SK-N-SH (cell line): ENCODE results near the gene TSHZ2. TPM values are rescaled to one million over a fixed set of nuclear protein-coding genes. Genes with fewer than 3 reads are reported as not detected.

Experiments used
- CTCF ChIA-PET: fragments of 300-600, 350-600 bp; formaldehyde crosslinking; extraction: SDS; loops from one replicate; lab custom pipeline; 2021; lab: Yijun Ruan, JAX
- POLR2A ChIA-PET: fragments of 350-600 bp; sonication (Branson Sonifier 250); formaldehyde crosslinking; extraction: SDS; loops from one replicate; lab custom pipeline; 2020; ENCODE audit warnings: antibody characterized with exemption, inconsistent platforms; lab: Yijun Ruan, JAX
- DNase-seq: peaks from one replicate; pipeline ENCODE4 v3.0.0; 2012
- H2AFZ ChIP-seq: fragments of 200-600 bp; sonication (generic); 2 replicates; pipeline ENCODE4 v1.8.1; 2016; ENCODE audit warnings: antibody characterized with exemption, mild to moderate bottlenecking, low read depth
- H3F3A ChIP-seq: fragments of 200-600 bp; sonication (generic); replicated peaks from 2 replicates; pipeline ENCODE3; 2016; ENCODE audit warnings: antibody characterized with exemption, mild to moderate bottlenecking; ENCODE audit not compliant: insufficient read depth
- H3K27ac ChIP-seq, 2 experiments: fragments of 200-500 bp in 1 of 2; fragments of 200-600 bp in 1 of 2; sonication (Bioruptor generic) in 1 of 2; sonication (generic), shearing (Covaris generic) in 1 of 2; 2 replicates each; pipeline versions ENCODE4 v1.5.1 to v1.6.1; 2014 to 2016; ENCODE audit warnings: low read depth in 2 of 2, inconsistent platforms in 1 of 2, low read length in 1 of 2, mild to moderate bottlenecking in 1 of 2, mixed read lengths in 1 of 2
- H3K27me3 ChIP-seq: fragments of 200-600 bp; sonication (generic), shearing (Covaris generic); 2 replicates; pipeline ENCODE4 v1.6.1; 2016; ENCODE audit warnings: mixed run types; ENCODE audit not compliant: insufficient read depth
- H3K36me3 ChIP-seq, 2 experiments: fragments of 200-500 bp in 1 of 2; fragments of 200-600 bp in 1 of 2; sonication (Bioruptor generic) in 1 of 2; sonication (generic) in 1 of 2; replicated peaks in 1 of 2; 2 replicates each; pipeline versions ENCODE3 to v1.5.1; 2014 to 2016; ENCODE audit warnings: low read length in 1 of 2, mild to moderate bottlenecking in 1 of 2; ENCODE audit not compliant: insufficient read depth in 2 of 2, control insufficient read depth in 1 of 2
- H3K4me1 ChIP-seq, 2 experiments: fragments of 200-500 bp in 1 of 2; fragments of 200-600 bp in 1 of 2; sonication (Bioruptor generic) in 1 of 2; sonication (generic), shearing (Covaris generic) in 1 of 2; 2 replicates each; pipeline versions ENCODE4 v1.5.1 to v1.6.1; 2014 to 2016; ENCODE audit warnings: low read depth in 1 of 2, low read length in 1 of 2, mixed run types in 1 of 2; ENCODE audit not compliant: insufficient read depth in 2 of 2, control insufficient read depth in 1 of 2
- H3K4me2 ChIP-seq: fragments of 200-600 bp; sonication (generic), shearing (Covaris generic); 2 replicates; pipeline ENCODE4 v1.6.1; 2017; ENCODE audit warnings: mixed run types
- H3K4me3 ChIP-seq, 2 experiments: fragments of 200-500 bp in 1 of 2; fragments of 200-600 bp in 1 of 2; sonication (Bioruptor generic) in 1 of 2; sonication (generic), shearing (Covaris generic) in 1 of 2; 2 replicates each; pipeline versions ENCODE4 v1.5.1 to v1.8.1; 2014 to 2016; ENCODE audit warnings: low read depth in 2 of 2, inconsistent platforms in 1 of 2, low read length in 1 of 2, mild to moderate bottlenecking in 1 of 2, mixed read lengths in 1 of 2, moderate library complexity in 1 of 2
- H3K79me2 ChIP-seq: fragments of 200-600 bp; sonication (generic); 2 replicates; pipeline ENCODE4 v1.8.1; 2017; ENCODE audit warnings: mild to moderate bottlenecking; ENCODE audit not compliant: insufficient read depth
- H3K9ac ChIP-seq: fragments of 200-600 bp; sonication (generic); 2 replicates; pipeline ENCODE4 v1.6.1; 2017; ENCODE audit warnings: mixed run types
- H3K9me2 ChIP-seq: fragments of 200-600 bp; sonication (generic); 2 replicates; pipeline ENCODE4 v1.6.1; 2017; ENCODE audit warnings: mixed run types
- H3K9me3 ChIP-seq: fragments of 200-600 bp; sonication (generic); 2 replicates; pipeline ENCODE4 v1.6.1; 2017; ENCODE audit warnings: mixed run types, mild to moderate bottlenecking, moderate library complexity
- H4K20me1 ChIP-seq: fragments of 200-600 bp; sonication (generic); 2 replicates; pipeline ENCODE4 v1.6.1; 2017; ENCODE audit warnings: mild to moderate bottlenecking, mixed run types; ENCODE audit not compliant: insufficient read depth
- CHD2 ChIP-seq: fragments of 150-350 bp; IDR thresholded peaks from 2 replicates; pipeline ENCODE4 v1.6.1; 2018; ENCODE audit warnings: low read length; ENCODE audit not compliant: partially characterized antibody
- ELF1 ChIP-seq: IDR thresholded peaks from 2 replicates; pipeline ENCODE4 v1.4.0; 2012
- EP300 ChIP-seq, 2 experiments: IDR thresholded peaks; 2 replicates each; pipeline versions ENCODE4 v1.4.0 to v1.6.1; 2012; ENCODE audit warnings: borderline replicate concordance in 1 of 2, low read depth in 1 of 2, low read length in 1 of 2
- FOXJ3 ChIP-seq: sonication (generic); formaldehyde crosslinking; IDR thresholded peaks from 2 replicates; pipeline ENCODE4 v1.5.1; 2020; ENCODE audit warnings: mild to moderate bottlenecking, missing genetic modification reagents
- FOXM1 ChIP-seq: IDR thresholded peaks from 2 replicates; pipeline ENCODE4 v1.4.0; 2012; ENCODE audit warnings: low read depth, mild to moderate bottlenecking
- GABPA ChIP-seq: IDR thresholded peaks from 2 replicates; pipeline ENCODE4 v1.4.0; 2012; ENCODE audit warnings: low read depth, mild to moderate bottlenecking
- GATA2 ChIP-seq: sonication (generic); formaldehyde crosslinking; IDR thresholded peaks from 2 replicates; pipeline ENCODE4 v1.5.0; 2020; ENCODE audit warnings: mild to moderate bottlenecking, missing genetic modification reagents
- IRF3 ChIP-seq: fragments of 150-350 bp; IDR thresholded peaks from 2 replicates; pipeline ENCODE4 v1.6.1; 2016; ENCODE audit warnings: mild to moderate bottlenecking, low read depth, low read length
- NRF1 ChIP-seq: IDR thresholded peaks from 2 replicates; pipeline ENCODE4 v1.6.1; 2012; ENCODE audit warnings: low read depth, mild to moderate bottlenecking, low read length
- PBX3 ChIP-seq: IDR thresholded peaks from 2 replicates; pipeline ENCODE4; 2012
- RCOR1 ChIP-seq: fragments of 150-350 bp; IDR thresholded peaks from 2 replicates; pipeline ENCODE4 v1.6.1; 2017; ENCODE audit warnings: antibody characterized with exemption, low read length
- SMC3 ChIP-seq: IDR thresholded peaks from 2 replicates; pipeline ENCODE4 v1.6.1; 2012; ENCODE audit warnings: low read depth, low read length, improper control_type of control experiment
- TAF1 ChIP-seq: IDR thresholded peaks from 2 replicates; pipeline ENCODE4 v1.6.1; 2012; ENCODE audit warnings: low read depth, mild to moderate bottlenecking, low read length, moderate library complexity, borderline replicate concordance
- ZBTB33 ChIP-seq: IDR thresholded peaks from 2 replicates; pipeline ENCODE4 v1.4.0; 2012; ENCODE audit warnings: low read depth, borderline replicate concordance
- WGBS: methylation state at CpG from one replicate; pipeline ENCODE4 v1.1.6; 2017; ENCODE audit warnings: low lambda C conversion rate; 5-methylcytosine and 5-hydroxymethylcytosine counted together
- polyA plus RNA-seq, 3 experiments: library from polyadenylated mRNA; depleted of rRNA; stranded (reverse); fragments of >200 nt; gene quantifications; 2 replicates each; pipeline ENCODE4 v1.2.3, GENCODE V29; 2012

Gene TSHZ2
- polyA plus RNA-seq, 1 of the 3 experiments (the other 2 are of a cell fraction): 0.13 TPM

- peaks cover 0 to under 1% of the 10 kb centered on the region in 2 experiments; a peak in 3 of 4 replicates for H3K4me1 ChIP-seq
- CTCF ChIA-PET: no interaction called here
- H2AFZ ChIP-seq: no peak overlapping the region
- no peaks in the 10 kb centered on the region for H4K20me1 ChIP-seq
- no peaks in the 10 kb centered on the region for H3K36me3 ChIP-seq
- no peaks in the 10 kb centered on the region for H3K27me3 ChIP-seq
- H3K9me3 ChIP-seq: no peaks in the 10 kb centered on the region
- H3K27ac ChIP-seq: no peak overlapping the region
- POLR2A ChIA-PET: no interaction called here
- no peak for DNase-seq
- H3K9me2 ChIP-seq: no peaks in the 10 kb centered on the region
- no peaks in the 10 kb centered on the region for H3F3A ChIP-seq
- no peaks in the 10 kb centered on the region for H3K79me2 ChIP-seq
- TF ChIP-seq GABPA (no peak), GATA2 (CRISPR knock-in tag) (no peak), FOXM1 (no peak), NRF1 (no peak), PBX3 (no peak), FOXJ3 (CRISPR knock-in tag) (no peak), SMC3 (no peak), TAF1 (no peak), CHD2 (no peak), ELF1 (no peak)
- TF ChIP-seq, all 33 proteins: peak for 0
- Histone ChIP-seq H3K4me2 (no peak overlapping the region), H3K4me3 (no peak overlapping the region), H3K9ac (no peak overlapping the region)
- 47% methylated on average over 4 of the region's 5 CpGs for WGBS
Observed at GRCh38 chr20:53085720-53086119, 113.6 kb downstream of the TSHZ2 start.

- Histone ChIP-seq H3K36me3 (no peaks in the 10 kb centered on the region), H3K4me2 (no peak overlapping the region), H4K20me1 (no peaks in the 10 kb centered on the region), H3K27me3 (no peaks in the 10 kb centered on the region), H3K27ac (no peak overlapping the region), H3F3A (no peaks in the 10 kb centered on the region), H3K9ac (no peak overlapping the region), H3K9me2 (no peaks in the 10 kb centered on the region), H3K9me3 (no peaks in the 10 kb centered on the region), H2AFZ (no peak overlapping the region), H3K79me2 (no peaks in the 10 kb centered on the region), H3K4me3 (no peak overlapping the region), H3K4me1 (no peaks in the 10 kb centered on the region; a peak in 2 of 4 replicates)
- POLR2A ChIA-PET: no interaction called here
- DNase-seq: no peak
- CTCF ChIA-PET: interaction anchor here (1.6 kb wide), 1 partner anchor 87 kb away, joined by 3 read pairs; no protein-coding TSS in a partner anchor
- 41% methylated on average over 8 of the region's 8 CpGs for WGBS
- TF ChIP-seq RCOR1 (no peak), EP300 (IDR thresholded peaks at IDR 0.05; ENCODE audit: borderline replicate concordance in 1 of 2, low read depth in 1 of 2, low read length in 1 of 2) (no peak), ZBTB33 (no peak), IRF3 (no peak)
Observed at GRCh38 chr20:53087037-53087777, 115.0 kb downstream of the TSHZ2 start.
